IMR-90 (cell line): ENCODE results near the gene CCDC142. TPM values are rescaled to one million over a fixed set of nuclear protein-coding genes. Genes with fewer than 3 reads are reported as not detected.

Experiments used
- ATAC-seq: fragments of 200-7000 bp; cut with Tn5 transposase; 2 replicates; pipeline ENCODE4 v1.9.1; 2020; ENCODE audit warnings: low read depth, mild to moderate bottlenecking, moderate library complexity
- BruUV-seq: library from RNA; stranded (reverse); fragments of 400-500 nt; replicated peaks from 2 replicates; lab custom pipeline; 2021; lab: Mats Ljungman, UMichigan
- CTCF ChIA-PET: fragments of 300-600 bp; formaldehyde crosslinking; extraction: SDS; loops from one replicate; lab custom pipeline; 2021; ENCODE audit warnings: antibody characterized with exemption; lab: Yijun Ruan, JAX
- POLR2A ChIA-PET: fragments of 300-600 bp; sonication (Branson Sonifier 250); formaldehyde crosslinking; loops from one replicate; lab custom pipeline; 2022; ENCODE audit warnings: antibody characterized with exemption; ENCODE audit not compliant: unreplicated experiment; lab: Charles Lee
- DNase-seq: peaks from one replicate; pipeline ENCODE4 v3.0.0; 2013
- H2AFZ ChIP-seq: replicated peaks from 2 replicates; pipeline ENCODE3; 2013; ENCODE audit warnings: low read length, mild to moderate bottlenecking; ENCODE audit not compliant: poor library complexity
- H2AK5ac ChIP-seq: 2 replicates; pipeline ENCODE4 v1.6.1; 2013; ENCODE audit warnings: low read depth, low read length, inconsistent platforms
- H2AK9ac ChIP-seq: replicated peaks from 2 replicates; pipeline ENCODE3; 2013; ENCODE audit warnings: mild to moderate bottlenecking, low read depth, low read length, moderate library complexity; ENCODE audit not compliant: poor library complexity
- H2BK120ac ChIP-seq: 2 replicates; pipeline ENCODE4 v1.6.1; 2013; ENCODE audit warnings: low read depth, low read length, inconsistent platforms
- H2BK15ac ChIP-seq: 3 replicates; pipeline ENCODE4 v1.6.1; 2013; ENCODE audit warnings: low read depth, low read length, inconsistent platforms
- H2BK20ac ChIP-seq: 2 replicates; pipeline ENCODE4 v1.6.1; 2013; ENCODE audit warnings: low read depth, mild to moderate bottlenecking, inconsistent platforms, low read length, moderate library complexity
- H2BK5ac ChIP-seq: 2 replicates; pipeline ENCODE4 v1.6.1; 2013; ENCODE audit warnings: mild to moderate bottlenecking, low read depth, low read length, inconsistent platforms; ENCODE audit not compliant: poor library complexity, severe bottlenecking
- H3K14ac ChIP-seq: replicated peaks from 2 replicates; pipeline ENCODE4 v1.6.1; 2013; ENCODE audit warnings: low read depth, low read length, inconsistent platforms
- H3K18ac ChIP-seq: 2 replicates; pipeline ENCODE4 v1.6.1; 2013; ENCODE audit warnings: low read depth, low read length, control low read depth
- H3K23ac ChIP-seq: 2 replicates; pipeline ENCODE4 v1.6.1; 2013; ENCODE audit warnings: low read depth, low read length, inconsistent platforms
- H3K27ac ChIP-seq: 2 replicates; pipeline ENCODE4 v1.5.1; 2013; ENCODE audit warnings: mild to moderate bottlenecking, control low read depth, low read length; ENCODE audit not compliant: insufficient read depth
- H3K27me3 ChIP-seq: 2 replicates; pipeline ENCODE4 v1.6.1; 2013; ENCODE audit warnings: low read length; ENCODE audit not compliant: control insufficient read depth, insufficient read depth
- H3K36me3 ChIP-seq: 2 replicates; pipeline ENCODE4 v1.6.1; 2013; ENCODE audit warnings: low read length, mixed read lengths; ENCODE audit not compliant: control insufficient read depth, insufficient read depth
- H3K4ac ChIP-seq: 2 replicates; pipeline ENCODE4 v1.6.1; 2013; ENCODE audit warnings: low read depth, low read length, inconsistent platforms
- H3K4me1 ChIP-seq: 2 replicates; pipeline ENCODE4 v1.6.1; 2013; ENCODE audit warnings: low read length, mixed read lengths; ENCODE audit not compliant: control insufficient read depth, insufficient read depth
- H3K4me2 ChIP-seq: 2 replicates; pipeline ENCODE4 v1.6.1; 2013; ENCODE audit warnings: low read depth, mild to moderate bottlenecking, control low read depth, low read length, moderate library complexity
- H3K4me3 ChIP-seq: 2 replicates; pipeline ENCODE4 v1.5.1; 2013; ENCODE audit warnings: low read depth, mild to moderate bottlenecking, control low read depth, low read length, moderate library complexity; ENCODE audit not compliant: insufficient read depth
- H3K56ac ChIP-seq: 2 replicates; pipeline ENCODE4 v1.6.1; 2013; ENCODE audit warnings: low read length, inconsistent platforms; ENCODE audit not compliant: insufficient read depth; ENCODE audit errors: extremely low read depth
- H3K79me1 ChIP-seq, 2 experiments: 2 replicates each; pipeline ENCODE4 v1.6.1; 2013; ENCODE audit warnings: low read length in 2 of 2, inconsistent platforms in 1 of 2, low read depth in 1 of 2
- H3K9ac ChIP-seq: 2 replicates; pipeline ENCODE4 v1.6.1; 2013; ENCODE audit warnings: low read depth, low read length, control low read depth
- H3K9me1 ChIP-seq: 2 replicates; pipeline ENCODE4 v1.6.1; 2013; ENCODE audit warnings: low read length, inconsistent platforms; ENCODE audit not compliant: insufficient read depth
- H3K9me3 ChIP-seq: 2 replicates; pipeline ENCODE4 v1.6.1; 2013; ENCODE audit warnings: low read length; ENCODE audit not compliant: control insufficient read depth, insufficient read depth
- H4K20me1 ChIP-seq: 2 replicates; pipeline ENCODE4 v1.6.1; 2013; ENCODE audit warnings: low read length, inconsistent platforms; ENCODE audit not compliant: insufficient read depth
- H4K5ac ChIP-seq: 2 replicates; pipeline ENCODE4 v1.6.1; 2013; ENCODE audit warnings: mild to moderate bottlenecking, low read depth, low read length, control low read depth
- H4K8ac ChIP-seq, 2 experiments: 2 replicates each; pipeline ENCODE4 v1.6.1; 2013; ENCODE audit warnings: low read depth in 2 of 2, low read length in 2 of 2, control low read depth in 1 of 2, inconsistent platforms in 1 of 2
- H4K91ac ChIP-seq: 2 replicates; pipeline ENCODE4 v1.6.1; 2013; ENCODE audit warnings: low read depth, low read length, inconsistent platforms; ENCODE audit not compliant: insufficient read depth
- CHD1 ChIP-seq: IDR thresholded peaks from 2 replicates; pipeline ENCODE4 v1.6.1; 2012; ENCODE audit warnings: low read depth, low read length, improper control_type of control experiment
- ELK1 ChIP-seq: fragments of 150-350 bp; IDR thresholded peaks from 2 replicates; pipeline ENCODE4 v1.6.1; 2016; ENCODE audit warnings: low read depth, mild to moderate bottlenecking, low read length, moderate library complexity, borderline replicate concordance
- FOS ChIP-seq: fragments of 150-350 bp; IDR thresholded peaks from 2 replicates; pipeline ENCODE4 v1.6.1; 2016; ENCODE audit warnings: low read depth, low read length
- MXI1 ChIP-seq: IDR thresholded peaks from 2 replicates; pipeline ENCODE4 v1.6.1; 2012; ENCODE audit warnings: low read depth, mild to moderate bottlenecking, low read length, moderate library complexity, borderline replicate concordance
- NFE2L2 ChIP-seq: fragments of 150-350 bp; IDR thresholded peaks from 2 replicates; pipeline ENCODE4 v1.6.1; 2016; ENCODE audit warnings: low read depth, mild to moderate bottlenecking, low read length
- POLR2A ChIP-seq: IDR thresholded peaks from 2 replicates; pipeline ENCODE4 v1.6.1; 2012; ENCODE audit warnings: mild to moderate bottlenecking, low read depth, low read length
- RCOR1 ChIP-seq: IDR thresholded peaks from 2 replicates; pipeline ENCODE4 v1.6.1; 2012; ENCODE audit warnings: mild to moderate bottlenecking, low read length, improper control_type of control experiment; ENCODE audit not compliant: insufficient replicate concordance
- USF2 ChIP-seq: fragments of 150-350 bp; IDR thresholded peaks from 2 replicates; pipeline ENCODE4 v1.6.1; 2017; ENCODE audit warnings: mild to moderate bottlenecking, antibody characterized with exemption, low read length, low read depth
- WGBS, 2 experiments: methylation state at CpG; one replicate each; pipeline versions ENCODE4 v1.1.5 to v1.1.7; 2013; ENCODE audit warnings: missing lambda C conversion rate in 2 of 2; ENCODE audit not compliant: insufficient read length in 1 of 2; ENCODE audit errors: extremely low coverage in 2 of 2; 5-methylcytosine and 5-hydroxymethylcytosine counted together
- dilution Hi-C: fragments of 300-500 bp; cut with HindIII; formaldehyde crosslinking; loops from one replicate; pipeline ENCODE4 v1.14.3; 2018; ENCODE audit warnings: low sequenced_read_pairs; ENCODE audit not compliant: unreplicated experiment
- in situ Hi-C: fragments of 300-500 bp; cut with MboI; formaldehyde crosslinking; loops from 3 replicates; pipeline ENCODE4 v1.14.3; 2019; ENCODE audit warnings: low sequenced_read_pairs, inconsistent platforms, mixed read lengths
- intact Hi-C: fragments of 100-400 bp; cut with micrococcal nuclease; formaldehyde crosslinking; loops from 2 replicates; pipeline ENCODE4 v1.10.0; 2022
- polyA plus RNA-seq, 3 experiments: library from polyadenylated mRNA; depleted of rRNA; stranded (reverse); fragments of >200 nt; gene quantifications; 2 replicates each; pipeline ENCODE4 v1.2.3, GENCODE V29; 2012; ENCODE audit warnings: low replicate concordance in 1 of 3
- total RNA-seq: library from RNA; depleted of rRNA; stranded (reverse); fragments of >200 nt; gene quantifications from 2 replicates; pipeline ENCODE4 v1.2.3, GENCODE V29; 2012

The CCDC142 gene
- total and polyA plus RNA-seq, 2 of the 4 experiments (the other 2 are of a cell fraction): 8.4 to 14.0 TPM

- H4K5ac ChIP-seq: no peak overlapping the region
- 0 out of 2 replicates have a peak, but pooled peaks cover 3% of the 10 kb centered on the region for H4K20me1 ChIP-seq
- H3K14ac ChIP-seq: no peak overlapping the region
- in situ Hi-C loops (no loop called here), dilution Hi-C loops (no loop called here), intact Hi-C loops (no loop called here)
- no peak overlapping the region for H3K56ac ChIP-seq
- TF ChIP-seq MXI1 (no peak), ELK1 (no peak), CHD1 (no peak), RCOR1 (no peak), USF2 (no peak), NFE2L2 (no peak), FOS (no peak), POLR2A (no peak)
- H3K27ac ChIP-seq: no peak overlapping the region
- CTCF ChIA-PET: no interaction called here
- no peak overlapping the region for H2AK5ac ChIP-seq
- no peak overlapping the region for H2BK5ac ChIP-seq
- no peaks in the 10 kb centered on the region for H3K27me3 ChIP-seq
- H3K23ac ChIP-seq: no peak overlapping the region
- H4K8ac ChIP-seq: no peak overlapping the region
- H3K36me3 ChIP-seq: peaks cover 42% of the 10 kb centered on the region
- no peak overlapping the region for H2BK15ac ChIP-seq
- H3K18ac ChIP-seq: no peak overlapping the region
- H3K9ac ChIP-seq: no peak overlapping the region
- WGBS, 2 experiments: 83% methylated on average over 2 of the region's 5 CpGs; no CpG with 5 or more reads in 1 of the 2 experiments
- DNase-seq: no peak
- POLR2A ChIA-PET: no interaction called here
- H3K4me3 ChIP-seq: no peak overlapping the region
- no peak overlapping the region for H2BK120ac ChIP-seq
- peaks cover 2 to 8% of the 10 kb centered on the region in 2 experiments; a peak in 2 of 4 replicates for H3K79me1 ChIP-seq
- H3K9me1 ChIP-seq: peaks cover 7% of the 10 kb centered on the region
- H2BK20ac ChIP-seq: no peak overlapping the region
- H3K4ac ChIP-seq: no peak overlapping the region
- ATAC-seq: no peak
- no peak overlapping the region for H4K91ac ChIP-seq
- H3K4me2 ChIP-seq: no peak overlapping the region
- no peak overlapping the region for H2AFZ ChIP-seq
- no TSS peak for BruUV-seq
- H2AK9ac ChIP-seq: no peak overlapping the region
- H3K9me3 ChIP-seq: no peaks in the 10 kb centered on the region
- H3K4me1 ChIP-seq: peaks cover 3% of the 10 kb centered on the region
These were observed 58.4 kb downstream of the CCDC142 start for GRCh38 chr2:74424139-74424992.
